ENCODE measurements around the gene COL5A1.

GRCh38 chr9:134669399-134669955, 27.9 kb downstream of the COL5A1 start:
- TF ChIP-seq CTCF (IDR thresholded peaks at IDR 0.05) (no peak), POLR2AphosphoS5 (IDR thresholded peaks at IDR 0.05) (no peak), EP300 (IDR thresholded peaks at IDR 0.05) (no peak), POLR2A (IDR thresholded peaks at IDR 0.05) (no peak)

Data from upper lobe of left lung (tissue), 4 donors.